Mucosa of descending colon (tissue), 3 donors: ENCODE results near the gene GARNL3. TPM values are rescaled to one million over a fixed set of nuclear protein-coding genes. Genes with fewer than 3 reads are reported as not detected.
A peak's percentile ranks its signal among the peaks of the same experiment; 100 is the strongest.

Experiments
- ATAC-seq: fragments of 200-7000 bp; cut with Tn5 transposase; one replicate; pipeline ENCODE4 v1.9.1; 2020; ENCODE audit warnings: mild to moderate bottlenecking, moderate library complexity
- DNase-seq, 3 donors: peaks; one replicate each; pipeline ENCODE4 v3.0.0-alpha.2; 2020
- H3K36me3 ChIP-seq: fragments of 200-600 bp; one replicate; pipeline ENCODE4 v1.8.0; 2021; ENCODE audit warnings: low read depth, mild to moderate bottlenecking
- H3K4me1 ChIP-seq: fragments of 200-600 bp; one replicate; pipeline ENCODE4 v1.8.0; 2021; ENCODE audit warnings: low read depth, mild to moderate bottlenecking
- H3K4me3 ChIP-seq: fragments of 200-600 bp; one replicate; pipeline ENCODE4 v1.8.0; 2021; ENCODE audit warnings: mild to moderate bottlenecking
- H3K9me3 ChIP-seq: fragments of 200-600 bp; one replicate; pipeline ENCODE4 v1.8.0; 2021; ENCODE audit warnings: mild to moderate bottlenecking
- CTCF ChIP-seq: fragments of 200-600 bp; IDR thresholded peaks from one replicate; pipeline ENCODE4 v1.8.0; 2022; ENCODE audit warnings: antibody characterized with exemption, mild to moderate bottlenecking
- intact Hi-C, 2 donors: fragments of 100-400 bp; cut with DNase I in 1 of 2; cut with micrococcal nuclease in 1 of 2; formaldehyde crosslinking; loops; one replicate each; pipeline versions ENCODE4 v1.11.0 to v1.11.1; 2022; cut with DNase I, micrococcal nuclease
- total RNA-seq, 3 donors: library from RNA; stranded (reverse); fragmentation: NEBNext Ultra II Directional in 2 of 3; extraction: Animal tissue kit (Norgen Biotek cat#: 25700) in 2 of 3; gene quantifications; one replicate each; pipeline versions ENCODE4 v1.2.1 to v1.2.4, GENCODE V29; 2021 to 2023
- donor health status: DM: no; HTN: no; CAD: no; lungs with moderate emphysema.
- donor health status: DM: no; HTN: no; CAD: no.
- donor health status: DM: no; HTN: yes; CAD: no.

Gene GARNL3
- total RNA-seq, 3 donors from 2014 or later: 5.4 to 14.2 (median 8.6) TPM

- Histone ChIP-seq H3K4me3 (no peak overlapping the region), H3K9me3 (no peaks in the 10 kb centered on the region), H3K36me3 (no peaks in the 10 kb centered on the region), H3K4me1 (no peaks in the 10 kb centered on the region)
- no peak for TF ChIP-seq CTCF
- no peak for ATAC-seq
- no peak for DNase-seq
- intact Hi-C loops: no loop called here
Measured at GRCh38 chr9:127415141-127415540, 150.6 kb downstream of the GARNL3 start.

GRCh38 chr9:127415657-127416056 lies 151.1 kb downstream of the GARNL3 start:
- ATAC-seq (no peak), DNase-seq (no peak)
- intact Hi-C loops: no loop called here
- H3K9me3 ChIP-seq: no peaks in the 10 kb centered on the region
- no peak overlapping the region for H3K4me3 ChIP-seq
- no peaks in the 10 kb centered on the region for H3K36me3 ChIP-seq
- no peaks in the 10 kb centered on the region for H3K4me1 ChIP-seq
- no peak for TF ChIP-seq CTCF

- Histone ChIP-seq H3K4me1 (peaks cover 4% of the 10 kb centered on the region), H3K4me3 (no peak overlapping the region), H3K9me3 (no peaks in the 10 kb centered on the region), H3K36me3 (no peaks in the 10 kb centered on the region)
- no peak for TF ChIP-seq CTCF
- intact Hi-C loops: no loop called here
- ATAC-seq (no peak), DNase-seq (no peak)
Measured at GRCh38 chr9:127417131-127418036, 152.8 kb downstream of the GARNL3 start.

GRCh38 chr9:127418037-127418471 lies 153.5 kb downstream of the GARNL3 start:
- H3K4me1 ChIP-seq: peaks cover 10% of the 10 kb centered on the region
- TF ChIP-seq CTCF: no peak
- H3K9me3 ChIP-seq: no peaks in the 10 kb centered on the region
- intact Hi-C loops: no loop called here
- peak in 1 of 3 donors; percentile 35 for DNase-seq
- no peaks in the 10 kb centered on the region for H3K36me3 ChIP-seq
- no peak overlapping the region for H3K4me3 ChIP-seq
- ATAC-seq: peak; percentile 37

- TF ChIP-seq CTCF: no peak
- Histone ChIP-seq H3K9me3 (no peaks in the 10 kb centered on the region), H3K4me3 (no peak overlapping the region), H3K4me1 (peaks cover 13% of the 10 kb centered on the region), H3K36me3 (no peaks in the 10 kb centered on the region)
- DNase-seq: no peak
- ATAC-seq: no peak
- intact Hi-C loops: no loop called here
Measured at GRCh38 chr9:127419348-127419747, 154.8 kb downstream of the GARNL3 start.
